Measurements from ENCODE around the gene LRRC66. TPM values are rescaled to one million over a fixed set of nuclear protein-coding genes. Genes with fewer than 3 reads are reported as not detected.

The LRRC66 gene
- total RNA-seq, 4 donors from 2014 or later: 0.15 to 0.40 (median 0.38) TPM; not detected in 1

GRCh38 chr4:52015366-52015765 lies 4.8 kb downstream of the LRRC66 start:
- Histone ChIP-seq H3K9me3 (no peaks in the 10 kb centered on the region), H3K36me3 (no peaks in the 10 kb centered on the region), H3K4me3 (replicated peaks in 1 of 3) (no peak overlapping the region), H3K4me1 (no peaks in the 10 kb centered on the region), H3K27me3 (no peaks in the 10 kb centered on the region), H3K27ac (no peak overlapping the region)
- intact Hi-C loops (cut with DNase I): no loop called here
- TF ChIP-seq POLR2A (IDR thresholded peaks at IDR 0.05) (no peak), CTCF (IDR thresholded peaks at IDR 0.05) (no peak)
- WGBS, 2 donors: 78 to 82% methylated on average over 7 of the region's 7 CpGs
- DNase-seq: no peak

GRCh38 chr4:52014903-52015302 lies 5.3 kb downstream of the LRRC66 start:
- 66 to 74% methylated on average over 1 of the region's 1 CpG for WGBS, 2 donors
- H3K36me3 ChIP-seq: no peaks in the 10 kb centered on the region
- TF ChIP-seq POLR2A (IDR thresholded peaks at IDR 0.05) (no peak), CTCF (IDR thresholded peaks at IDR 0.05) (no peak)
- H3K27me3 ChIP-seq: no peaks in the 10 kb centered on the region
- intact Hi-C loops (cut with DNase I): no loop called here
- no peak overlapping the region for H3K4me3 ChIP-seq (replicated peaks in 1 of 3)
- H3K4me1 ChIP-seq: no peaks in the 10 kb centered on the region
- H3K27ac ChIP-seq: no peak overlapping the region
- H3K9me3 ChIP-seq: no peaks in the 10 kb centered on the region
- no peak for DNase-seq

- no peak overlapping the region for H3K27ac ChIP-seq
- H3K4me3 ChIP-seq (replicated peaks in 1 of 3): no peak overlapping the region
- no peaks in the 10 kb centered on the region for H3K9me3 ChIP-seq
- no peaks in the 10 kb centered on the region for H3K4me1 ChIP-seq
- no peaks in the 10 kb centered on the region for H3K27me3 ChIP-seq
- no peak for DNase-seq
- intact Hi-C loops (cut with DNase I): no loop called here
- 93 to 94% methylated on average over 1 of the region's 1 CpG for WGBS, 2 donors
- TF ChIP-seq POLR2A (IDR thresholded peaks at IDR 0.05): no peak
- no peak for TF ChIP-seq CTCF (IDR thresholded peaks at IDR 0.05)
- no peaks in the 10 kb centered on the region for H3K36me3 ChIP-seq
Observed at GRCh38 chr4:52012651-52013050, 7.5 kb downstream of the LRRC66 start.

- WGBS, 2 donors: 94 to 98% methylated on average over 2 of the region's 2 CpGs
- TF ChIP-seq CTCF (IDR thresholded peaks at IDR 0.05) (no peak), POLR2A (IDR thresholded peaks at IDR 0.05) (no peak)
- DNase-seq: no peak
- no peaks in the 10 kb centered on the region for H3K4me1 ChIP-seq
- H3K36me3 ChIP-seq: no peaks in the 10 kb centered on the region
- H3K27ac ChIP-seq: no peak overlapping the region
- no peak overlapping the region for H3K4me3 ChIP-seq (replicated peaks in 1 of 3)
- no peaks in the 10 kb centered on the region for H3K27me3 ChIP-seq
- intact Hi-C loops (cut with DNase I): no loop called here
- H3K9me3 ChIP-seq: no peaks in the 10 kb centered on the region
Observed at GRCh38 chr4:52010986-52011385, 9.2 kb downstream of the LRRC66 start.

- Histone ChIP-seq H3K27ac (no peak overlapping the region), H3K4me3 (replicated peaks in 1 of 3) (no peak overlapping the region), H3K9me3 (no peaks in the 10 kb centered on the region), H3K36me3 (no peaks in the 10 kb centered on the region), H3K27me3 (no peaks in the 10 kb centered on the region), H3K4me1 (no peaks in the 10 kb centered on the region)
- intact Hi-C loops (cut with DNase I): no loop called here
- TF ChIP-seq CTCF (IDR thresholded peaks at IDR 0.05) (no peak), POLR2A (IDR thresholded peaks at IDR 0.05) (no peak)
- 98 to 99% methylated on average over 4 of the region's 4 CpGs for WGBS, 2 donors
- no peak for DNase-seq
Observed at GRCh38 chr4:52006887-52007286, 13.3 kb downstream of the LRRC66 start.

Measured in thyroid gland (tissue), 4 donors.